Measurements from ENCODE around the gene DSE. TPM values are rescaled to one million over a fixed set of nuclear protein-coding genes. Genes with fewer than 3 reads are reported as not detected.

The DSE gene
- total RNA-seq, 1 experiment from 2014 or later = 9.8 TPM

GRCh38 chr6:116371918-116372209, 1.1 kb downstream of the DSE start:
- DNase-seq = no peak
- no peaks in the 10 kb centered on the region for H3K9me3 ChIP-seq (ENCODE audit: low read length)
- intact Hi-C loops (cut with micrococcal nuclease) = no loop called here
- H3F3A ChIP-seq (ENCODE audit: low read length, unreplicated experiment) = no peaks in the 10 kb centered on the region
- peak overlapping the region; percentile 53 for H3K27ac ChIP-seq (ENCODE audit: low read length)
- no peaks in the 10 kb centered on the region for H3K9me2 ChIP-seq (replicated peaks; ENCODE audit: low read length)
- TF ChIP-seq EZH2 (IDR thresholded peaks at IDR 0.05; ENCODE audit: low read length, unreplicated experiment) = no peak
- TF ChIP-seq CTCF (conservative IDR thresholded peaks at IDR 0.05; ENCODE audit: low read depth, low read length) = no peak
- no peak for TF ChIP-seq EZH2phosphoT487 (IDR thresholded peaks at IDR 0.05; ENCODE audit: borderline replicate concordance, low read length)
- BruUV-seq (replicated peaks) = TSS peak; percentile 41
- H3K27me3 ChIP-seq (ENCODE audit: low read length) = no peaks in the 10 kb centered on the region
- peak overlapping the region; percentile 64 for H3K9ac ChIP-seq (ENCODE audit: low read length)
- peak overlapping the region; percentile 83 for H3K4me2 ChIP-seq (ENCODE audit: low read length)
- no peaks in the 10 kb centered on the region for H3K36me3 ChIP-seq (ENCODE audit: low read depth, low read length)
- CTCF ChIA-PET = interaction anchor here (1.4 kb wide), 1 partner anchor 103 kb away, joined by 6 read pairs; no protein-coding TSS in a partner anchor
- POLR2A ChIA-PET (ENCODE audit: unreplicated experiment) = interaction anchor here (0.5 to 0.7 kb wide), 2 partner anchors 9 to 75 kb away, joined by 3 to 4 read pairs; no protein-coding TSS in a partner anchor
- peak overlapping the region; percentile 78 for H2AFZ ChIP-seq (ENCODE audit: low read length)
- no peaks in the 10 kb centered on the region for H3K4me1 ChIP-seq (ENCODE audit: insufficient read depth, low read length)
- peak overlapping the region; percentile 84 for H3K4me3 ChIP-seq (ENCODE audit: low read length)
- no peak for ATAC-seq
- H4K20me1 ChIP-seq (ENCODE audit: low read length) = no peaks in the 10 kb centered on the region
- peaks cover 21% of the 10 kb centered on the region for H3K79me2 ChIP-seq (ENCODE audit: low read length)

GRCh38 chr6:116373300-116373699, 2.6 kb downstream of the DSE start:
- ChIA-PET POLR2A (ENCODE audit: unreplicated experiment) (no interaction called here), CTCF (no interaction called here)
- TF ChIP-seq EZH2 (IDR thresholded peaks at IDR 0.05; ENCODE audit: low read length, unreplicated experiment) (no peak), EZH2phosphoT487 (IDR thresholded peaks at IDR 0.05; ENCODE audit: borderline replicate concordance, low read length) (no peak), CTCF (conservative IDR thresholded peaks at IDR 0.05; ENCODE audit: low read depth, low read length) (no peak)
- ATAC-seq = no peak
- Histone ChIP-seq H3K27me3 (ENCODE audit: low read length) (no peaks in the 10 kb centered on the region), H3K9ac (ENCODE audit: low read length) (no peak overlapping the region), H3K9me2 (replicated peaks; ENCODE audit: low read length) (no peaks in the 10 kb centered on the region), H3K36me3 (ENCODE audit: low read depth, low read length) (no peaks in the 10 kb centered on the region), H2AFZ (ENCODE audit: low read length) (no peak overlapping the region), H3K4me3 (ENCODE audit: low read length) (no peak overlapping the region), H3K27ac (ENCODE audit: low read length) (no peak overlapping the region), H4K20me1 (ENCODE audit: low read length) (no peaks in the 10 kb centered on the region), H3K4me1 (ENCODE audit: insufficient read depth, low read length) (no peaks in the 10 kb centered on the region), H3K4me2 (ENCODE audit: low read length) (no peak overlapping the region), H3K79me2 (ENCODE audit: low read length) (peaks cover 21% of the 10 kb centered on the region), H3K9me3 (ENCODE audit: low read length) (no peaks in the 10 kb centered on the region), H3F3A (ENCODE audit: low read length, unreplicated experiment) (no peaks in the 10 kb centered on the region)
- intact Hi-C loops (cut with micrococcal nuclease) = no loop called here
- BruUV-seq (replicated peaks) = no TSS peak
- DNase-seq = no peak

GRCh38 chr6:116373940-116374339, 3.2 kb downstream of the DSE start:
- CTCF ChIA-PET = no interaction called here
- Histone ChIP-seq H3K4me2 (ENCODE audit: low read length) (no peak overlapping the region), H3K27me3 (ENCODE audit: low read length) (no peaks in the 10 kb centered on the region), H3K9me3 (ENCODE audit: low read length) (no peaks in the 10 kb centered on the region), H3K79me2 (ENCODE audit: low read length) (peaks cover 21% of the 10 kb centered on the region), H3F3A (ENCODE audit: low read length, unreplicated experiment) (no peaks in the 10 kb centered on the region), H3K36me3 (ENCODE audit: low read depth, low read length) (no peaks in the 10 kb centered on the region), H4K20me1 (ENCODE audit: low read length) (no peaks in the 10 kb centered on the region), H3K9ac (ENCODE audit: low read length) (no peak overlapping the region), H3K9me2 (replicated peaks; ENCODE audit: low read length) (no peaks in the 10 kb centered on the region), H3K4me1 (ENCODE audit: insufficient read depth, low read length) (no peaks in the 10 kb centered on the region), H3K4me3 (ENCODE audit: low read length) (no peak overlapping the region), H2AFZ (ENCODE audit: low read length) (no peak overlapping the region), H3K27ac (ENCODE audit: low read length) (no peak overlapping the region)
- POLR2A ChIA-PET (ENCODE audit: unreplicated experiment) = no interaction called here
- intact Hi-C loops (cut with micrococcal nuclease) = no loop called here
- ATAC-seq (no peak), DNase-seq (no peak)
- no peak for TF ChIP-seq EZH2phosphoT487 (IDR thresholded peaks at IDR 0.05; ENCODE audit: borderline replicate concordance, low read length)
- TF ChIP-seq EZH2 (IDR thresholded peaks at IDR 0.05; ENCODE audit: low read length, unreplicated experiment) = no peak
- no peak for TF ChIP-seq CTCF (conservative IDR thresholded peaks at IDR 0.05; ENCODE audit: low read depth, low read length)
- no TSS peak for BruUV-seq (replicated peaks)

Data from PC-3 (cell line).